Astrocyte (in vitro differentiated cells and primary cell): ENCODE measurements around the gene ERFE.

Experiments
- CTCF ChIP-seq: IDR thresholded peaks from 2 replicates; pipeline ENCODE4 v1.5.1; 2011; ENCODE audit warnings: low read depth, mild to moderate bottlenecking, inconsistent platforms, low read length, moderate library complexity; ENCODE audit not compliant: insufficient read depth
- EZH2 ChIP-seq: IDR thresholded peaks from 2 replicates; pipeline ENCODE4 v1.6.1; 2012; ENCODE audit warnings: mild to moderate bottlenecking, low read length, inconsistent platforms; ENCODE audit not compliant: insufficient read depth

DNA sequence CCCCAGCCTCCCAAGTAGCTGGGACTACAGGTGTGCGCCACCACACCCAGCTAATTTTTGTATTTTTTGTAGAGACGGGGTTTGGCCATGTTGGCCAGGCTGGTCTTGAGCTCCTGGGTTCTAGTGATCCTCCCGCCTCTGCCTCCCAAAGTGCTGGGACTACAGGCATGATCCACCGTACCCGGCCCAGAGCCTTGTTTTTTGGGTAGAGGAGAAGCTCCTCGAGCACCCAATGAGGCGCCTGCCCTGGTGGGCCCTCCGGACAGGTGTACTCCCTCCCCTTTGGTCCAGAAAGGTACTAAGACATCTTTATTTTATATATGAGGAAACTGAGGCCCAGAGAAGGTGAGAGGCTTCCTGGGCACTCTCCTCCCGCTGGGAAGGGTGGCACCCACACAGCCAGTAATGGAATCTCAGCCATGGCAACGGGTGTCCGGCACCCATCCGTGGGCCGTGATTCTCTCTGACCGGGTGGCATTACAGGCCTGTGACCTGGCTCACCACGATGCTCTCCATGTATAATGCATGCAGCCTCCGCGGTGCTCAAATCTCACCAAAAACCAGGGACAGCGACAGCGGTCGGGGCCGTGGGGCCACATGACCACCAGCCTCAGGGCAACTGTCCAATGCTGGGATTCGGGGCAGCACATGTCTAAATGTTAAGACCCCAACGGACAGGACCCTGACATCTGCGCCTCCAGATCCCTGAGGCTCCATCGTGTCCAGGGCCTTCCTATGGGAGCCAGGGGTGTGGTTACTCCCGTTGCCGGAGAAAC, 37.1 kb upstream of the ERFE start:
- no peak for TF ChIP-seq CTCF
- TF ChIP-seq EZH2, result no peak
